GM21717 (cell line): Measurements from ENCODE around the gene TFPI.
A peak's percentile ranks its signal among the peaks of the same experiment; 100 is the strongest.
"Not testable (repeated sequence)": the region's sequence is repeated elsewhere in the genome, so short reads cannot be mapped to it uniquely, and the experiment has no call there.

Source experiments
- ATAC-seq: cut with Tn5 transposase; IDR thresholded peaks from one replicate; pipeline ENCODE4 v1.9.1; 2021; ENCODE audit warnings: mild to moderate bottlenecking, moderate library complexity; ENCODE audit not compliant: unreplicated experiment

The TFPI gene

GRCh38 chr2:187554011-187554703, at the start of gene TFPI:
TFPI (minus strand) TSS chr2:187554435; CDS start chr2:187503768, 50,667 bp downstream.
- ATAC-seq = no peak

DNA sequence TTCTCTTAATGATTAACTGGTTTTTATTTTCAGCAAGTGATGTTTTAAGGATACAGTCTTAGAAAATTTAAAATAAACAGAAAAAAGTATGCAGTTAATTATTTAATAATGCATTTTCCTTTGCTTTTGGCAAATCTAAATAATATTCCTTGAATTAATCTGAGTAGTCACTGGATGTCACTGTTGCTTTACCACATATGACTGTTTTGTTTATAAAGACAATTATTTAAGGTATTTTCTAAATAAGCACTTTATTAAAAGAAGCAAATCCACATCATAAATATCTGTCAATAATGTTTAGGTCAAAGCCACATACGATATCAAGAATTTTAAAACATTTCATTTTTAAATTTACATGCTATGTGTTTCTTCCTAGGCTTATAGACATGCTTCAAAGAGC, 40.6 kb upstream of the TFPI start:
- ATAC-seq = no peak

- no peak for ATAC-seq
These were observed 39.5 kb upstream of the TFPI start for GRCh38 chr2:187593697-187594096.

DNA sequence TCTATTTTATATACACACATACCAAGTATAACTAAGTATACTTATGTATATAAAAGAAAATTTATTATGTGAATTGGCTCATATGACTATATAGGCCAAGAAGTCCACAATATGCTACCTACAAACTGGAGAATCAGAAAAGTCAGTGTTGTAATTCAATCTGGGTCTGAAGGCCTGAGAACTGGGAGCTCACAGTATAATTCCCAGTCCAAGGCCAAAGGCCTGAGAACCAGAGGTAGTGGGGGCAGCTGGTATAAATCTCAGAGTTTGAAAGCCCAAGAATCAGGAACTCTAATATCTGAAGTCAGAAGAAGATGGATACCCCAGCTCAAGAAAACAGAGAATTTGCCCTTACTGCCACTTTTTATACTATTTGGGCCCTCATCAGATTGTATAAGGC, 38.9 kb upstream of the TFPI start:
- ATAC-seq = no peak

GRCh38 chr2:187590175-187590574, 35.9 kb upstream of the TFPI start:
- ATAC-seq = no peak

- ATAC-seq = peak; percentile 81
These were observed 31.9 kb upstream of the TFPI start for GRCh38 chr2:187586011-187586641.

- ATAC-seq = peak; percentile 65
These were observed 27.1 kb upstream of the TFPI start for GRCh38 chr2:187581125-187581896.

- no peak for ATAC-seq
These were observed 26.4 kb upstream of the TFPI start for GRCh38 chr2:187580462-187581124.

- no peak for ATAC-seq
These were observed 23.1 kb upstream of the TFPI start for GRCh38 chr2:187577310-187577709.

GRCh38 chr2:187576906-187577305, 22.7 kb upstream of the TFPI start:
- ATAC-seq = no peak

DNA sequence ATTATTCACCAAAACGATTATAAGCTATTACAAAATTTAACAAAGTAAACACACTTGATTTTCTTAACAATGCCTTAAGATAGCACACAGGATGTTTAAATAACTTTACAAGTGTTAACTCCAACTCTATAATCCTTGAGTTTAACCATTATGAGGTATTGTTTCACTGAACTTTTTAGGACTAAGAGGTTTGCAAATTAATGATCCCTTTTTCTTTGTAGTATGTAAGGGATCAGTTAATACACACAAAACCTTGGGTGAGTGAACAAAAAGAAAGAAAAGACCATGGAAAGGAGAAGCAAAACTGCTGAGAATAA, 21.5 kb upstream of the TFPI start:
- no peak for ATAC-seq

GRCh38 chr2:187574969-187575750, 20.9 kb upstream of the TFPI start:
- ATAC-seq = no peak

GRCh38 chr2:187573722-187574121, 19.5 kb upstream of the TFPI start:
- no peak for ATAC-seq

- ATAC-seq = not testable (repeated sequence)
These were observed 17.8 kb upstream of the TFPI start for GRCh38 chr2:187571996-187572395.

DNA sequence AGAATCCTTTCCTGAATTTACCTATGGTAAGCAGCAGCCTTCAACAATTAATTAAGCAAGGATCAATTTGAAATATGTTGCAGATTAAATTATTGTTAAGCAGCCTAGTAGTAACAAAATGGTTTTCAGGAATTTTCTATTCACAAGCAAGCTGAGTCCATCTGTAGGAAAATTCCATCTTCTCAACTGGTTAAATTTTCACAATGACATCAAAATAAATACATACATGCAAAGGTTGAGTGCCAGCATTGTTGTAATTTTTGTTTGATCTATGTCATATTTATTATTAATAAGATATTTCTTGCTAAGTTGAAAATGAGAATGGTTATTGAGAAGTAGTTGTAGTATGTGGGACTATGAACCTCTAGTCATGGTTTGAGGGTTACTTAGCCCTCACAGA, 15.3 kb upstream of the TFPI start:
- no peak for ATAC-seq

DNA sequence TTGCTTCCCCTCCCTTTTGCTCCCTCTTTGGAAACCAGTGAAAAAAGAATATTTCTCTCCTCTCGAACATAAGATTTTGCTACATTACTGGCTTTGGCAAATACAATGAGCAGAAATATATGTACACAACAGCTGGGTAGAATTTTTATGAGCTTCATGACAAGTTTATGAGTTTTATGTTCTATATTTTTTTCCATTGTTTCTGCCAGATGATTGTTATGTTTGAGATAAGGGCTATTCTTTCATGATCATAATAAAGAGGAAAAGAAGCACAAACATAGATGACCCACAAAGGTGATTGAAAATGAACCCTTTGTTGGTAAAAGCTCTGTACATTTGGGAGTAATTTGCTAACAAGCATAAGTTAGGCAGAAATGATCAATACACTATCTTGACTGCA, 14.8 kb upstream of the TFPI start:
- ATAC-seq = no peak

DNA sequence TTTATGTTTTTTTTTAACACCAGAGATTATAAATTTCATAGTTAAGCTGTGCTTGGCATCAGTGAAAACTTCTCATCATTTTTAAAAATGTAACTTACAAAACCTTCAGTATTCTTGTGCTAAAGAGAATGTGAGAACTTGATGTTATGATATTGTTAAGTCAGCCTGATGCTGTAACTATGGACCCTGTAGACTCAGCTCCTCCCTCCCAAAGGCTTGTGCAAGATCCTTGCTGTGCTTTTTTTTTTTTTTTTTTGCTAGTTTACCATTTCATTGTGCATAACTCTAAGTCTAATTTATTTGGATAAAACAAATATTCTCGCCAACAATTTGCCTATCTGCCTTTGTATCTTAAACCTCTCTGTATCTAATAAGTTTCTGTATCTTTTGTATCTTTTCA, 12.9 kb upstream of the TFPI start:
- ATAC-seq = no peak

DNA sequence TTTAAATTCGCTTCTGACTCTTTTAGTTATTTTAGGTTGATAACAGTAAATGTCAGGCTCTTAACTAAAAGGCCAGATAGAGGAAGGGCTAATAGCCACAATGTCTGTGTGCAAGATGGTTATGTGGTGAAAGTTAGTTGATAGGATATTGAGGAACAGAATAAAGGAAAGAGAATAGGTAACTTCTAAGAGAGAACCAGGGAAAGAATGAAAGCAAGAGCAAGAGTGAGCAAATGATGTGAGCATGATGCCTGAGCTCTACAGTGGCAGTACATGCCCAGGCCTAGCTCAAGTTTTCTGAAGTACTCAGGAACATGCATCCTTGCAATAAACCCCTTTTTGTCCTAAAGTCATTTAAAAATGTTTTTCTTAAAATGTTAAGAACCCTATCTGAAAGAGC, 12.5 kb upstream of the TFPI start:
- ATAC-seq = no peak

DNA sequence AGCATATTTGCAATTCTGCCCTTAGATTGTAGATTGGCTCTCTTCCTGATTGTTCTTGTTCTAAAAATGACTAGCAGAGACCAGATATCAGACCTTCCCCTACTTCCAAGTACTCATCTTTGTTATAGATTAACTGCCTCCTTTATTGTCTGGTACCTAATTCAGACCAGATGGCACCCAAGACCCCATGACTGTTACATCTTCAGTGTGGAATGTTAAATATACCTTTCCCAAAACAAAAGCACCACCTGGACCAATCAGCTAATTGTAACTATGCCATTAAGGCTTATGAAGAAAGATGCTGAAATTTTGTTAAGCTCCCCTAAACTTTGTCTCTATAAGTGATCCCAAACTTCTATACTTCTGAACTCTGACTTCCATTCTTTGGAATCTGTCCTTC, 12.0 kb upstream of the TFPI start:
- no peak for ATAC-seq

GRCh38 chr2:187565618-187566017, 11.4 kb upstream of the TFPI start:
- not testable (repeated sequence) for ATAC-seq

DNA sequence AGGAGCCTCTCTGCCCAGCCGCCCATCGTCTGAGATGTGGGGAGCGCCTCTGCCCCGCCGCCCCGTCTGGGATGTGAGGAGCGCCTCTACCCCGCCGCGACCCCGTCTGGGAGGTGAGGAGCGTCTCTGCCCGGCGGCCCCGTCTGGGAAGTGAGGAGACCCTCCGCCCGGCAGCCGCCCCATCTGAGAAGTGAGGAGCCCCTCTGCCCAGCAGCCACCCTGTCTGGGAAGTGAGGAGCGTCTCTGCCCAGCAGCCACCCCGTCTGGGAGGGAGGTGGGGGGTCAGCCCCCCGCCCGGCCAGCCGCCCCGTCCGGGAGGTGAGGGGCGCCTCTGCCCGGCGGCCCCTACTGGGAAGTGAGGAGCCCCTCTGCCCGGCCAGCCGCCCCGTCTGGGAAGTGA, 2.3 kb upstream of the TFPI start:
- ATAC-seq = not testable (repeated sequence)
